ENCODE data around the gene NUMB.

Gene NUMB

GRCh38 chr14:73269729-73270531 is 188.4 kb downstream of the NUMB start:
- in situ Hi-C loops (cut with MboI; ENCODE audit: low pct_unique_long_range_greater_than_20kb, low sequenced_read_pairs, unreplicated experiment), result no loop called here
- peak; percentile 70 for DNase-seq (ENCODE audit: low spot score)
- TF ChIP-seq CTCF (IDR thresholded peaks at IDR 0.05; ENCODE audit: extremely low read depth, insufficient read depth, missing control alignments), result no peak

GRCh38 chr14:73267474-73267873 is 190.9 kb downstream of the NUMB start:
- TF ChIP-seq CTCF (IDR thresholded peaks at IDR 0.05; ENCODE audit: extremely low read depth, insufficient read depth, missing control alignments), result no peak
- in situ Hi-C loops (cut with MboI; ENCODE audit: low pct_unique_long_range_greater_than_20kb, low sequenced_read_pairs, unreplicated experiment), result no loop called here

GRCh38 chr14:73266317-73266716 is 192.0 kb downstream of the NUMB start:
- in situ Hi-C loops (cut with MboI; ENCODE audit: low pct_unique_long_range_greater_than_20kb, low sequenced_read_pairs, unreplicated experiment), result no loop called here
- no peak for DNase-seq (ENCODE audit: low spot score)
- no peak for TF ChIP-seq CTCF (IDR thresholded peaks at IDR 0.05; ENCODE audit: extremely low read depth, insufficient read depth, missing control alignments)

More at GRCh38 chr14:73267474-73267873, 190.9 kb downstream of the NUMB start:
- peak; percentile 11 for DNase-seq (ENCODE audit: low spot score)

- no peak for DNase-seq (ENCODE audit: low spot score)
- in situ Hi-C loops (cut with MboI; ENCODE audit: low pct_unique_long_range_greater_than_20kb, low sequenced_read_pairs, unreplicated experiment), result no loop called here
- no peak for TF ChIP-seq CTCF (IDR thresholded peaks at IDR 0.05; ENCODE audit: extremely low read depth, insufficient read depth, missing control alignments)
Measured at GRCh38 chr14:73265721-73266046, 192.7 kb downstream of the NUMB start.

- in situ Hi-C loops (cut with MboI; ENCODE audit: low pct_unique_long_range_greater_than_20kb, low sequenced_read_pairs, unreplicated experiment), result no loop called here
- no peak for DNase-seq (ENCODE audit: low spot score)
- no peak for TF ChIP-seq CTCF (IDR thresholded peaks at IDR 0.05; ENCODE audit: extremely low read depth, insufficient read depth, missing control alignments)
Measured at GRCh38 chr14:73264885-73265720, 193.2 kb downstream of the NUMB start.

GRCh38 chr14:73264080-73264884 is 194.1 kb downstream of the NUMB start:
- in situ Hi-C loops (cut with MboI; ENCODE audit: low pct_unique_long_range_greater_than_20kb, low sequenced_read_pairs, unreplicated experiment), result no loop called here

More at GRCh38 chr14:73264080-73264884, 194.1 kb downstream of the NUMB start:
- no peak for TF ChIP-seq CTCF (IDR thresholded peaks at IDR 0.05; ENCODE audit: extremely low read depth, insufficient read depth, missing control alignments)
- no peak for DNase-seq (ENCODE audit: low spot score)

Data from GM13977 (cell line).